Measurements from ENCODE around the gene C1orf116.

The C1orf116 gene

GRCh38 chr1:207060596-207060995 lies 28.0 kb upstream of the C1orf116 start:
- H3K36me3 ChIP-seq (ENCODE audit: control insufficient read depth in 5 of 5, insufficient read depth in 5 of 5, low read length in 5 of 5): peaks cover 7 to 43% (median 36%) of the 10 kb centered on the region in 5 donors
- H3K27ac ChIP-seq (ENCODE audit: low read depth, low read length): no peak overlapping the region
- H3K9ac ChIP-seq (ENCODE audit: low read length in 5 of 5): no peak overlapping the region
- no peak overlapping the region for H3K4me3 ChIP-seq (ENCODE audit: low read depth in 1 of 5, low read length in 5 of 5)
- H3K4me1 ChIP-seq (ENCODE audit: control insufficient read depth in 5 of 5, insufficient read depth in 5 of 5, low read length in 5 of 5): no peaks in the 10 kb centered on the region
- no peaks in the 10 kb centered on the region for H3K27me3 ChIP-seq (ENCODE audit: control insufficient read depth in 5 of 5, insufficient read depth in 4 of 5, low read length in 5 of 5)
- no peaks in the 10 kb centered on the region for H3K9me3 ChIP-seq (ENCODE audit: control insufficient read depth in 5 of 5, low read length in 5 of 5)

- H3K4me1 ChIP-seq (ENCODE audit: control insufficient read depth in 5 of 5, insufficient read depth in 5 of 5, low read length in 5 of 5): peaks cover 0 to 3% (median 0%) of the 10 kb centered on the region in 5 donors
Measured at GRCh38 chr1:207059881-207060280, 27.3 kb upstream of the C1orf116 start.

GRCh38 chr1:207058878-207059867 lies 26.6 kb upstream of the C1orf116 start:
- Histone ChIP-seq H3K27me3 (ENCODE audit: control insufficient read depth in 5 of 5, insufficient read depth in 4 of 5, low read length in 5 of 5) (no peaks in the 10 kb centered on the region), H3K36me3 (ENCODE audit: control insufficient read depth in 5 of 5, insufficient read depth in 5 of 5, low read length in 5 of 5) (peaks cover 7 to 36% (median 29%) of the 10 kb centered on the region in 5 donors), H3K4me3 (ENCODE audit: low read depth in 1 of 5, low read length in 5 of 5) (no peak overlapping the region), H3K4me1 (ENCODE audit: control insufficient read depth in 5 of 5, insufficient read depth in 5 of 5, low read length in 5 of 5) (peaks cover 0 to 5% (median 0%) of the 10 kb centered on the region in 5 donors), H3K27ac (ENCODE audit: low read depth, low read length) (no peak overlapping the region), H3K9ac (ENCODE audit: low read length in 5 of 5) (no peak overlapping the region), H3K9me3 (ENCODE audit: control insufficient read depth in 5 of 5, low read length in 5 of 5) (no peaks in the 10 kb centered on the region)

More at GRCh38 chr1:207059881-207060280, 27.3 kb upstream of the C1orf116 start:
- no peak overlapping the region for H3K4me3 ChIP-seq (ENCODE audit: low read depth in 1 of 5, low read length in 5 of 5)
- H3K9ac ChIP-seq (ENCODE audit: low read length in 5 of 5): no peak overlapping the region
- peaks cover 7 to 39% (median 33%) of the 10 kb centered on the region in 5 donors for H3K36me3 ChIP-seq (ENCODE audit: control insufficient read depth in 5 of 5, insufficient read depth in 5 of 5, low read length in 5 of 5)
- no peaks in the 10 kb centered on the region for H3K9me3 ChIP-seq (ENCODE audit: control insufficient read depth in 5 of 5, low read length in 5 of 5)
- H3K27ac ChIP-seq (ENCODE audit: low read depth, low read length): no peak overlapping the region
- no peaks in the 10 kb centered on the region for H3K27me3 ChIP-seq (ENCODE audit: control insufficient read depth in 5 of 5, insufficient read depth in 4 of 5, low read length in 5 of 5)

DNA sequence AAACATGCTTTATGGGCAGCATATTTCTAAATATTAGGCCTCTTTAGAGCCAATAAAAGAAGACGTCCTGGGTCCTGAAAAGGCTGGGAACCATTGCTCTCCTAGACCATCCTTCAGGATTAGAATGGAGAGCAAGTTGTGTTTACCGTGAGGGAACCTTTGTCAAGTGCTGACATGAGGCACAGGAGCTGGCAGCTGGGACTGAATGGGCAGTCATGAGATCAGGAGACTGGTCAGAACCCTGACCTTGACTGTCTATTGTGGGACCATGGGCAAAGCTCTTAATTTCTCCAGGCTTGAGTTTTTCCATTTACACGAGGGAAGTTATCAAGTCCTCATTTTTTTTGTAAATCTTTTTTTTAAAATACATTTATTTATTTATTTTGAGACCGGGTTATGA lies 25.7 kb upstream of the C1orf116 start:
- Histone ChIP-seq H3K27me3 (ENCODE audit: control insufficient read depth in 5 of 5, insufficient read depth in 4 of 5, low read length in 5 of 5) (no peaks in the 10 kb centered on the region), H3K4me3 (ENCODE audit: low read depth in 1 of 5, low read length in 5 of 5) (no peak overlapping the region), H3K9me3 (ENCODE audit: control insufficient read depth in 5 of 5, low read length in 5 of 5) (no peaks in the 10 kb centered on the region), H3K4me1 (ENCODE audit: control insufficient read depth in 5 of 5, insufficient read depth in 5 of 5, low read length in 5 of 5) (peaks cover 0 to 10% (median 5%) of the 10 kb centered on the region in 5 donors), H3K36me3 (ENCODE audit: control insufficient read depth in 5 of 5, insufficient read depth in 5 of 5, low read length in 5 of 5) (peaks cover 7 to 27% (median 20%) of the 10 kb centered on the region in 5 donors), H3K27ac (ENCODE audit: low read depth, low read length) (no peak overlapping the region), H3K9ac (ENCODE audit: low read length in 5 of 5) (no peak overlapping the region)

DNA sequence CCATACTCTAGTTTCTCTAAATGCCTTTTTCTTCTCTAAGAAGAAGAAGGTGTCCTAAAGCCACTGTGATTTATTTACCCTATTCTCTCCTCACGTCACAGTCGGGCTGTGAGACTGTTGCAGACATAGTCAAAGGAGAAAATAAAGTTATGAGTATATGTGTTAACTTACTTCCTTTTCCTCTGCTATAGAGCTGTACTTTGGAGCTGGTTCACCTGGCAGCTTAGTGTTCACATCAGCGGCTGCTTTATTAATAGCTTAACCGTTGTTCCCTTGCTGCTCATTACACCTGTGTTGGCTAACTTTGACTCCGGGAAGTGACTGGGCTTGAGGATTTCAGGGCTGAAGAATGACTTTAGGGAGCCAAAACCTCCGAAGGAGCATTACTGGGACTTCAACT lies 24.1 kb upstream of the C1orf116 start:
- peaks cover 4 to 24% (median 17%) of the 10 kb centered on the region in 5 donors for H3K4me1 ChIP-seq (ENCODE audit: control insufficient read depth in 5 of 5, insufficient read depth in 5 of 5, low read length in 5 of 5)
- H3K36me3 ChIP-seq (ENCODE audit: control insufficient read depth in 5 of 5, insufficient read depth in 5 of 5, low read length in 5 of 5): peaks cover 0 to 11% (median 5%) of the 10 kb centered on the region in 5 donors
- no peak overlapping the region for H3K4me3 ChIP-seq (ENCODE audit: low read depth in 1 of 5, low read length in 5 of 5)
- no peak overlapping the region for H3K9ac ChIP-seq (ENCODE audit: low read length in 5 of 5)
- H3K27ac ChIP-seq (ENCODE audit: low read depth, low read length): no peak overlapping the region
- no peaks in the 10 kb centered on the region for H3K9me3 ChIP-seq (ENCODE audit: control insufficient read depth in 5 of 5, low read length in 5 of 5)
- no peaks in the 10 kb centered on the region for H3K27me3 ChIP-seq (ENCODE audit: control insufficient read depth in 5 of 5, insufficient read depth in 4 of 5, low read length in 5 of 5)

DNA sequence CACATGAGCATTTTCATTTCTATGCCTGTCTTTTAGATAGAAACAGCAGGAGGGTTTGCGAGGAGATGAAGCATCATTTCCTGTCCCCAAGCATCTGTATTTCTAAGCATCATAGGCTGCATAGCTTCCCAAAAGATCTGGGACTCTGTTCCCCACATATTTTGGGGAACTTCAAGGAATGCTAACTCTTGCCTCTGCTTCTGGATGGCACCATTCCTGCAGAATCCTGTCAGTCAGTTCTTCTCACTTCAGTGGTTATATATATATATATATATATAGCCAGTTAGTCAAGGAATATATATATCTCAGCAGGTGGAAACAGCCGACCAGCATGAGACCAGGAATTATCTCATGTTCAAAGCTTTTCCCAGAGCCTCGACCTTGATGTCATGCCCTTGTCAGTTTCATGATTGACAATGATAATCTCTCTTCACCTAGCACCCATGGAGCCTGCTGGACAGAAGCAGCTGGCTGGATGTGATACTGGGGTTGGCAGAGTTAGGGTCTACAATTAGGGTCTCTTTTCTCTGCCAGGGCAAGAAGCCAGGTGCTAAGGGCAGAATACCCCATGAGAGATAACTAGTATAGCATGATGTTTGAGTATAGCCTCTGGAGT lies 22.9 kb upstream of the C1orf116 start:
- Histone ChIP-seq H3K9me3 (ENCODE audit: control insufficient read depth in 5 of 5, low read length in 5 of 5) (no peaks in the 10 kb centered on the region), H3K4me1 (ENCODE audit: control insufficient read depth in 5 of 5, insufficient read depth in 5 of 5, low read length in 5 of 5) (peaks cover 6 to 32% (median 24%) of the 10 kb centered on the region in 5 donors), H3K9ac (ENCODE audit: low read length in 5 of 5) (no peak overlapping the region), H3K27ac (ENCODE audit: low read depth, low read length) (no peak overlapping the region), H3K27me3 (ENCODE audit: control insufficient read depth in 5 of 5, insufficient read depth in 4 of 5, low read length in 5 of 5) (no peaks in the 10 kb centered on the region), H3K36me3 (ENCODE audit: control insufficient read depth in 5 of 5, insufficient read depth in 5 of 5, low read length in 5 of 5) (peaks cover 0 to 7% (median 5%) of the 10 kb centered on the region in 5 donors), H3K4me3 (ENCODE audit: low read depth in 1 of 5, low read length in 5 of 5) (no peak overlapping the region)

GRCh38 chr1:207054491-207054890 lies 21.9 kb upstream of the C1orf116 start:
- H3K9ac ChIP-seq (ENCODE audit: low read length in 5 of 5): no peak overlapping the region
- H3K4me1 ChIP-seq (ENCODE audit: control insufficient read depth in 5 of 5, insufficient read depth in 5 of 5, low read length in 5 of 5): peaks cover 6 to 41% (median 34%) of the 10 kb centered on the region in 5 donors
- no peak overlapping the region for H3K4me3 ChIP-seq (ENCODE audit: low read depth in 1 of 5, low read length in 5 of 5)
- H3K27ac ChIP-seq (ENCODE audit: low read depth, low read length): peak overlapping the region; percentile 7
- peaks cover 0 to 5% (median under 1%) of the 10 kb centered on the region in 5 donors for H3K36me3 ChIP-seq (ENCODE audit: control insufficient read depth in 5 of 5, insufficient read depth in 5 of 5, low read length in 5 of 5)
- no peaks in the 10 kb centered on the region for H3K27me3 ChIP-seq (ENCODE audit: control insufficient read depth in 5 of 5, insufficient read depth in 4 of 5, low read length in 5 of 5)
- no peaks in the 10 kb centered on the region for H3K9me3 ChIP-seq (ENCODE audit: control insufficient read depth in 5 of 5, low read length in 5 of 5)

DNA sequence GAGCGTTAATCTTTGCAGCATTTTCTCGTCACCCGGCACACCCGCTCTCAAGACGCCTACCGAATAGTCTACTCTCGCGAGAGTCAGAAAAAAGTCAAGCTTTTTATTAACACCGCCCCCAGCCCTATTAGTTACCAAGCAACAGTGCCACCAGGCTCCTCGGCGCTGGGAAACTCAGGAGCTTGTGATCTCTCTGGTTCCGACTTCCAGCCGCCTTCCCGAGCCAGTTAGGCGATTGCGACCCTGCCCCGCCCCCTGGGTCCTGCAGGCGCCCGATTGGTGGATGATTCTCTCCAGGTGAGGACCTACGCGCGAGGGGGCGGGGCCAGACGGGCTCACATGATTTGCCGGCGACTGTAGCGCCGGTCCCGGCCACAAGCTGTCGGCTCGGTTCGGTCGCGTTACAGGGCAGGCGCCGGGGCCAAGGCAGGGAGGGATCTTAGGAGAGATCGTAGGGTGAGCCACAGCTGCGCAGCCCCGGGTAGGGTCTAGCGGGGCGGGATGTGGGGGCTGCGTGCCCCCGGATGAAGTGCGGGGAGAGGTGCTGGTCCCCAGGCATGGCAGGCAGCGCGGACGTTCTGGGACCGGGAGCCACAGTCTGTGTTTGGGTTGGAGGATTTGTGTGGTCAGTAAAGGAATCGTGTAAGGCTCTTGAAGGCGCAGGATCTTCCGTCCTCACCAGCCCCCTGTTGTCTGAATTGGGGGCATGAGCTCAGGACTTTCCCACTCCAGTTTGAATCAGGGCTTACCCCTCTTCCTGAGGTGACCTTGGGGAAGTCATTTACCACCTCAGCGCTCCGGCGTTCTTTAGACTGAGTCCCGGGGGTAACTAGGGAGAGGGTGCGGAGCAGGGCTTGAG lies 20.6 kb upstream of the C1orf116 start, which contains the start of gene PFKFB2:
PFKFB2 (plus strand) TSS at position 365 of the 859 bp plus-strand sequence. CDS start 1,443 bp downstream, outside the sequence.
- Histone ChIP-seq H3K4me1 (ENCODE audit: control insufficient read depth in 5 of 5, insufficient read depth in 5 of 5, low read length in 5 of 5) (peaks cover 6 to 50% (median 36%) of the 10 kb centered on the region in 5 donors), H3K36me3 (ENCODE audit: control insufficient read depth in 5 of 5, insufficient read depth in 5 of 5, low read length in 5 of 5) (peaks cover 11 to 18% (median 13%) of the 10 kb centered on the region in 5 donors), H3K27me3 (ENCODE audit: control insufficient read depth in 5 of 5, insufficient read depth in 4 of 5, low read length in 5 of 5) (no peaks in the 10 kb centered on the region), H3K4me3 (ENCODE audit: low read depth in 1 of 5, low read length in 5 of 5) (peak within 1 kb of the TSS; percentile 79 to 90 (median 90)), H3K9ac (ENCODE audit: low read length in 5 of 5) (peak within 1 kb of the TSS; percentile 48 to 92 (median 82)), H3K9me3 (ENCODE audit: control insufficient read depth in 5 of 5, low read length in 5 of 5) (no peaks in the 10 kb centered on the region), H3K27ac (ENCODE audit: low read depth, low read length) (peak within 1 kb of the TSS; percentile 81)

DNA sequence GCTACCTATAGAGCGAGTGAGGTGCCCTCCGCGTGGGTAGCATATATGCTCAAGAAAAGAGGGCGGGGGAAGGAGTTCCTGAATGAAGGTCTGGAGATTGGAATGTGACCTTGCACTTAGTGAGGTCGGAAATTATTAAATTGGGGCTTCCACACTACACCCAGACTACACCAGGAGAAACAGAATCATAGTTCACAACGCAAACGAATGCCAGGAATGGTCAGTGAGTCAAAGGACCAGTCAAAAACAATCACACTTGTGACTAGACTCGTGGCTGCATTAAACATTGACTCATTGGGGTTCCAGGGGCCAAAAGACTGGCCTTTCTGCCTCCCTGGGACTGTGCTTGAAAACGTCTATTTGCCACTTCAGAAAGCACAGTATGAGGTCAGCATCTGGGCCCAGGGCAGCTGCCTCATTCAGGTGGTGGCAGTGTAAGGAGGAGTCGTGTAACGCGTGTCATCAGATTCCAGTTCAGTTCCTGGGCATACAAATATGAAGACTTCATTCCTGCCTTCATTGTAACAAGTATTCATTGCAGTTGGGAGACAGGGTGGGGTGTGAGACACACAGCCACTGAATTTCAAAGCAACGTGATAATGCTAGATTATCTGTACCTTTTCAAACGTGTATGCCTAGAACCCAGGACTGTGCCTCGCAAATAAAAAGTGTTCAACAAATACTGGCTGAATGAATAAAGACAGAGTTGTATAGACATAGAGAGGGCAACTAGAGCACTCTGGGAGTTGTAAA lies 18.8 kb upstream of the C1orf116 start, which contains the start of gene YOD1:
YOD1 (minus strand) TSS at position 18 of the 753 bp plus-strand sequence. CDS start 178 bp downstream, outside the sequence.
- H3K9ac ChIP-seq (ENCODE audit: low read length in 5 of 5): peak within 1 kb of the TSS; percentile 90 to 99 (median 93)
- H3K4me1 ChIP-seq (ENCODE audit: control insufficient read depth in 5 of 5, insufficient read depth in 5 of 5, low read length in 5 of 5): peaks cover 6 to 50% (median 36%) of the 10 kb centered on the region in 5 donors

More for the DNA sequence above, 18.8 kb upstream of the C1orf116 start, which contains the start of gene YOD1:
- H3K36me3 ChIP-seq (ENCODE audit: control insufficient read depth in 5 of 5, insufficient read depth in 5 of 5, low read length in 5 of 5): peaks cover 14 to 21% (median 15%) of the 10 kb centered on the region in 5 donors
- peak within 1 kb of the TSS; percentile 95 to 99 (median 96) for H3K4me3 ChIP-seq (ENCODE audit: low read depth in 1 of 5, low read length in 5 of 5)
- H3K27ac ChIP-seq (ENCODE audit: low read depth, low read length): peak within 1 kb of the TSS; percentile 87
- no peaks in the 10 kb centered on the region for H3K27me3 ChIP-seq (ENCODE audit: control insufficient read depth in 5 of 5, insufficient read depth in 4 of 5, low read length in 5 of 5)
- H3K9me3 ChIP-seq (ENCODE audit: control insufficient read depth in 5 of 5, low read length in 5 of 5): no peaks in the 10 kb centered on the region

All from subcutaneous abdominal adipose tissue (tissue), 5 donors.